ENCODE results near the gene MYCBPAP. TPM values are rescaled to one million over a fixed set of nuclear protein-coding genes. Genes with fewer than 3 reads are reported as not detected.
A peak's percentile ranks its signal among the peaks of the same experiment; 100 is the strongest.

The MYCBPAP gene
- total and polyA plus RNA-seq, 5 donors from 2014 or later: 0.50 to 5.7 (median 1.0) TPM

- ATAC-seq (ENCODE audit: low read depth in 2 of 2): no peak
- H3K4me3 Mint-ChIP-seq: peak overlapping the region in 1 of 4 donors; percentile 4
- peak overlapping the region in 1 of 3 donors; percentile 15 for H3K27ac Mint-ChIP-seq
These were observed 9.5 kb downstream of the MYCBPAP start for GRCh38 chr17:50517504-50518383.

GRCh38 chr17:50518384-50519023 is 10.3 kb downstream of the MYCBPAP start:
- no peaks in the 10 kb centered on the region for H3K27me3 Mint-ChIP-seq
- ATAC-seq (ENCODE audit: low read depth in 2 of 2): no peak
- no peak overlapping the region for H3K4me3 ChIP-seq (ENCODE audit: low read depth, low read length)
- no peaks in the 10 kb centered on the region for H3K27me3 ChIP-seq (ENCODE audit: control insufficient read depth, insufficient read depth, low read length)
- no peaks in the 10 kb centered on the region for H3K4me1 ChIP-seq (ENCODE audit: control insufficient read depth, insufficient read depth, low read length, poor library complexity, severe bottlenecking)
- H3K36me3 ChIP-seq (ENCODE audit: control insufficient read depth, insufficient read depth, low read length): no peaks in the 10 kb centered on the region
- H3K9me3 Mint-ChIP-seq: no peaks in the 10 kb centered on the region
- no peak for DNase-seq
- H3K4me3 Mint-ChIP-seq: peak overlapping the region in 1 of 4 donors; percentile 68
- peaks cover 0 to 9% (median 6%) of the 10 kb centered on the region in 4 donors for H3K4me1 Mint-ChIP-seq
- H3K9me3 ChIP-seq (ENCODE audit: control insufficient read depth in 2 of 2, low read length in 2 of 2): no peaks in the 10 kb centered on the region
- no peak overlapping the region for H3K27ac Mint-ChIP-seq
- H3K27ac ChIP-seq (ENCODE audit: insufficient read depth, low read length, poor library complexity, severe bottlenecking): no peak overlapping the region
- no peaks in the 10 kb centered on the region for H3K36me3 Mint-ChIP-seq

More at GRCh38 chr17:50517504-50518383, 9.5 kb downstream of the MYCBPAP start:
- no peak overlapping the region for H3K27ac ChIP-seq (ENCODE audit: insufficient read depth, low read length, poor library complexity, severe bottlenecking)
- no peaks in the 10 kb centered on the region for H3K36me3 ChIP-seq (ENCODE audit: control insufficient read depth, insufficient read depth, low read length)
- Mint-ChIP-seq H3K4me1 (peaks cover 0 to 10% (median 6%) of the 10 kb centered on the region in 4 donors), H3K9me3 (no peaks in the 10 kb centered on the region), H3K27me3 (no peaks in the 10 kb centered on the region), H3K36me3 (no peaks in the 10 kb centered on the region)
- no peaks in the 10 kb centered on the region for H3K27me3 ChIP-seq (ENCODE audit: control insufficient read depth, insufficient read depth, low read length)
- H3K4me3 ChIP-seq (ENCODE audit: low read depth, low read length): no peak overlapping the region
- DNase-seq: no peak
- no peaks in the 10 kb centered on the region for H3K4me1 ChIP-seq (ENCODE audit: control insufficient read depth, insufficient read depth, low read length, poor library complexity, severe bottlenecking)
- no peaks in the 10 kb centered on the region for H3K9me3 ChIP-seq (ENCODE audit: control insufficient read depth in 2 of 2, low read length in 2 of 2)

GRCh38 chr17:50519141-50519834 is 11.0 kb downstream of the MYCBPAP start:
- H3K4me3 Mint-ChIP-seq: no peak overlapping the region
- H3K27me3 Mint-ChIP-seq: no peaks in the 10 kb centered on the region
- no peaks in the 10 kb centered on the region for H3K36me3 Mint-ChIP-seq
- no peaks in the 10 kb centered on the region for H3K9me3 ChIP-seq (ENCODE audit: control insufficient read depth in 2 of 2, low read length in 2 of 2)
- no peak for DNase-seq
- H3K9me3 Mint-ChIP-seq: no peaks in the 10 kb centered on the region
- peaks cover 0 to 9% (median 6%) of the 10 kb centered on the region in 4 donors for H3K4me1 Mint-ChIP-seq
- H3K27me3 ChIP-seq (ENCODE audit: control insufficient read depth, insufficient read depth, low read length): no peaks in the 10 kb centered on the region
- no peaks in the 10 kb centered on the region for H3K36me3 ChIP-seq (ENCODE audit: control insufficient read depth, insufficient read depth, low read length)
- H3K4me3 ChIP-seq (ENCODE audit: low read depth, low read length): no peak overlapping the region
- H3K4me1 ChIP-seq (ENCODE audit: control insufficient read depth, insufficient read depth, low read length, poor library complexity, severe bottlenecking): no peaks in the 10 kb centered on the region
- H3K27ac ChIP-seq (ENCODE audit: insufficient read depth, low read length, poor library complexity, severe bottlenecking): no peak overlapping the region
- H3K27ac Mint-ChIP-seq: no peak overlapping the region
- ATAC-seq (ENCODE audit: low read depth in 2 of 2): no peak

GRCh38 chr17:50520483-50520882 is 12.2 kb downstream of the MYCBPAP start:
- Histone ChIP-seq H3K4me1 (ENCODE audit: control insufficient read depth, insufficient read depth, low read length, poor library complexity, severe bottlenecking) (no peaks in the 10 kb centered on the region), H3K4me3 (ENCODE audit: low read depth, low read length) (no peak overlapping the region), H3K9me3 (ENCODE audit: control insufficient read depth in 2 of 2, low read length in 2 of 2) (no peaks in the 10 kb centered on the region), H3K27me3 (ENCODE audit: control insufficient read depth, insufficient read depth, low read length) (no peaks in the 10 kb centered on the region), H3K27ac (ENCODE audit: insufficient read depth, low read length, poor library complexity, severe bottlenecking) (no peak overlapping the region), H3K36me3 (ENCODE audit: control insufficient read depth, insufficient read depth, low read length) (no peaks in the 10 kb centered on the region)
- Mint-ChIP-seq H3K27ac (peak overlapping the region in 1 of 3 donors; percentile 71), H3K27me3 (no peaks in the 10 kb centered on the region), H3K4me3 (no peak overlapping the region), H3K36me3 (no peaks in the 10 kb centered on the region), H3K4me1 (peaks cover 0 to 9% (median 4%) of the 10 kb centered on the region in 4 donors), H3K9me3 (no peaks in the 10 kb centered on the region)
- ATAC-seq (ENCODE audit: low read depth in 2 of 2) (no peak), DNase-seq (no peak)

GRCh38 chr17:50521514-50521913 is 13.3 kb downstream of the MYCBPAP start:
- peaks cover 0 to 9% (median 3%) of the 10 kb centered on the region in 4 donors for H3K4me1 Mint-ChIP-seq
- Histone ChIP-seq H3K36me3 (ENCODE audit: control insufficient read depth, insufficient read depth, low read length) (no peaks in the 10 kb centered on the region), H3K4me3 (ENCODE audit: low read depth, low read length) (no peak overlapping the region), H3K27me3 (ENCODE audit: control insufficient read depth, insufficient read depth, low read length) (no peaks in the 10 kb centered on the region), H3K9me3 (ENCODE audit: control insufficient read depth in 2 of 2, low read length in 2 of 2) (no peaks in the 10 kb centered on the region), H3K4me1 (ENCODE audit: control insufficient read depth, insufficient read depth, low read length, poor library complexity, severe bottlenecking) (no peaks in the 10 kb centered on the region), H3K27ac (ENCODE audit: insufficient read depth, low read length, poor library complexity, severe bottlenecking) (no peak overlapping the region)
- no peaks in the 10 kb centered on the region for H3K27me3 Mint-ChIP-seq
- no peak overlapping the region for H3K4me3 Mint-ChIP-seq
- H3K36me3 Mint-ChIP-seq: no peaks in the 10 kb centered on the region
- no peak overlapping the region for H3K27ac Mint-ChIP-seq
- H3K9me3 Mint-ChIP-seq: no peaks in the 10 kb centered on the region
- DNase-seq (no peak), ATAC-seq (ENCODE audit: low read depth in 2 of 2) (no peak)

- DNase-seq: no peak
- no peak overlapping the region for H3K4me3 ChIP-seq (ENCODE audit: low read depth, low read length)
- no peaks in the 10 kb centered on the region for H3K27me3 ChIP-seq (ENCODE audit: control insufficient read depth, insufficient read depth, low read length)
- no peak for ATAC-seq (ENCODE audit: low read depth in 2 of 2)
- no peaks in the 10 kb centered on the region for H3K36me3 ChIP-seq (ENCODE audit: control insufficient read depth, insufficient read depth, low read length)
- Mint-ChIP-seq H3K4me3 (peak overlapping the region in 1 of 4 donors; percentile 3), H3K36me3 (no peaks in the 10 kb centered on the region), H3K27ac (no peak overlapping the region), H3K27me3 (no peaks in the 10 kb centered on the region), H3K4me1 (no peaks in the 10 kb centered on the region), H3K9me3 (no peaks in the 10 kb centered on the region)
- no peak overlapping the region for H3K27ac ChIP-seq (ENCODE audit: insufficient read depth, low read length, poor library complexity, severe bottlenecking)
- H3K9me3 ChIP-seq (ENCODE audit: control insufficient read depth in 2 of 2, low read length in 2 of 2): no peaks in the 10 kb centered on the region
- no peaks in the 10 kb centered on the region for H3K4me1 ChIP-seq (ENCODE audit: control insufficient read depth, insufficient read depth, low read length, poor library complexity, severe bottlenecking)
These were observed 14.5 kb downstream of the MYCBPAP start for GRCh38 chr17:50522766-50523165.

- Histone ChIP-seq H3K27me3 (ENCODE audit: control insufficient read depth, insufficient read depth, low read length) (no peaks in the 10 kb centered on the region), H3K4me3 (ENCODE audit: low read depth, low read length) (no peak overlapping the region), H3K9me3 (ENCODE audit: control insufficient read depth in 2 of 2, low read length in 2 of 2) (no peaks in the 10 kb centered on the region), H3K4me1 (ENCODE audit: control insufficient read depth, insufficient read depth, low read length, poor library complexity, severe bottlenecking) (no peaks in the 10 kb centered on the region), H3K36me3 (ENCODE audit: control insufficient read depth, insufficient read depth, low read length) (no peaks in the 10 kb centered on the region), H3K27ac (ENCODE audit: insufficient read depth, low read length, poor library complexity, severe bottlenecking) (no peak overlapping the region)
- Mint-ChIP-seq H3K27ac (peak overlapping the region in 1 of 3 donors; percentile 36), H3K4me3 (no peak overlapping the region), H3K9me3 (no peaks in the 10 kb centered on the region), H3K4me1 (no peaks in the 10 kb centered on the region), H3K36me3 (no peaks in the 10 kb centered on the region), H3K27me3 (no peaks in the 10 kb centered on the region)
- ATAC-seq (ENCODE audit: low read depth in 2 of 2) (no peak), DNase-seq (no peak)
These were observed 15.0 kb downstream of the MYCBPAP start for GRCh38 chr17:50523208-50523607.

Data from CD4-positive, CD25-positive, alpha-beta regulatory T cell (primary cell).